Measurements from ENCODE around the gene PCGF5. TPM values are rescaled to one million over a fixed set of nuclear protein-coding genes. Genes with fewer than 3 reads are reported as not detected.
"Not testable (repeated sequence)": the region's sequence is repeated elsewhere in the genome, so short reads cannot be mapped to it uniquely, and the experiment has no call there.

PCGF5 gene
- total and polyA plus RNA-seq, 2 experiments from 2014 or later: 7.7 to 8.7 TPM

DNA sequence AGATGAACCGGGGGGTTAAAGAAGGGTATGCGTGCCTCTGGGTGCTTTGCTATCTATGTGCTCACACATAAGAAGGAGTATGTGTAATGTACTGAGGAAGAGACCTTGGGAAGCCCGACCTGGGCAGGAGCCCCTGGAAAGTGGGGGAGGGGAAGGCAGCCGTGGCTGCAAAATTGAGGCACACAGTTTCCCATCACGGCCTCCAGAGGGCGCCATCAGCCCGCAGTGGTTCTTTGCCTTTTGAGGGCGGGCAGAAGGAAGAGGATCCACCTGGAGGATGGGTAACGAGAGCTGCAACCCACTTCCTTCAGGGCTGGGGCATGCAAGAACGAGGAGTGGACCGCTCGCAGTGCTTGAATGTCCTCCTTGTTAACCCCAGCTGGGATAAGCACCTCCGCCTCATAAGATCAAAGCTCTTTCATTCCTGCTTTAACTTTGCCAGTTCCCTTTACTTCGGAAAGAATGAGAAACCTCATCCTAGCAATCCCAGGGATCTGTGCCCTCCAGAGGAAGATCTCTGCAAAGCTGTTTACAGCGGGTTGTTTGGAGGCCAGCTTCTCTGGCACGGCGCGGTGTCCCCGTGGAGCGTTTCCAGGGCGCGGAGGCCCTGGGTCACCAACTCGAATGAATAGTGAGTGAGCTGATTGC, 77.9 kb downstream of the PCGF5 start (continued):
- TF ChIP-seq, protein P1, sequence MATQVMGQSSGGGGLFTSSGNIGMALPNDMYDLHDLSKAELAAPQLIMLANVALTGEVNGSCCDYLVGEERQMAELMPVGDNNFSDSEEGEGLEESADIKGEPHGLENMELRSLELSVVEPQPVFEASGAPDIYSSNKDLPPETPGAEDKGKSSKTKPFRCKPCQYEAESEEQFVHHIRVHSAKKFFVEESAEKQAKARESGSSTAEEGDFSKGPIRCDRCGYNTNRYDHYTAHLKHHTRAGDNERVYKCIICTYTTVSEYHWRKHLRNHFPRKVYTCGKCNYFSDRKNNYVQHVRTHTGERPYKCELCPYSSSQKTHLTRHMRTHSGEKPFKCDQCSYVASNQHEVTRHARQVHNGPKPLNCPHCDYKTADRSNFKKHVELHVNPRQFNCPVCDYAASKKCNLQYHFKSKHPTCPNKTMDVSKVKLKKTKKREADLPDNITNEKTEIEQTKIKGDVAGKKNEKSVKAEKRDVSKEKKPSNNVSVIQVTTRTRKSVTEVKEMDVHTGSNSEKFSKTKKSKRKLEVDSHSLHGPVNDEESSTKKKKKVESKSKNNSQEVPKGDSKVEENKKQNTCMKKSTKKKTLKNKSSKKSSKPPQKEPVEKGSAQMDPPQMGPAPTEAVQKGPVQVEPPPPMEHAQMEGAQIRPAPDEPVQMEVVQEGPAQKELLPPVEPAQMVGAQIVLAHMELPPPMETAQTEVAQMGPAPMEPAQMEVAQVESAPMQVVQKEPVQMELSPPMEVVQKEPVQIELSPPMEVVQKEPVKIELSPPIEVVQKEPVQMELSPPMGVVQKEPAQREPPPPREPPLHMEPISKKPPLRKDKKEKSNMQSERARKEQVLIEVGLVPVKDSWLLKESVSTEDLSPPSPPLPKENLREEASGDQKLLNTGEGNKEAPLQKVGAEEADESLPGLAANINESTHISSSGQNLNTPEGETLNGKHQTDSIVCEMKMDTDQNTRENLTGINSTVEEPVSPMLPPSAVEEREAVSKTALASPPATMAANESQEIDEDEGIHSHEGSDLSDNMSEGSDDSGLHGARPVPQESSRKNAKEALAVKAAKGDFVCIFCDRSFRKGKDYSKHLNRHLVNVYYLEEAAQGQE (IDR thresholded peaks at IDR 0.05; ENCODE audit: unreplicated experiment): no peak
- TF ChIP-seq, protein P2, sequence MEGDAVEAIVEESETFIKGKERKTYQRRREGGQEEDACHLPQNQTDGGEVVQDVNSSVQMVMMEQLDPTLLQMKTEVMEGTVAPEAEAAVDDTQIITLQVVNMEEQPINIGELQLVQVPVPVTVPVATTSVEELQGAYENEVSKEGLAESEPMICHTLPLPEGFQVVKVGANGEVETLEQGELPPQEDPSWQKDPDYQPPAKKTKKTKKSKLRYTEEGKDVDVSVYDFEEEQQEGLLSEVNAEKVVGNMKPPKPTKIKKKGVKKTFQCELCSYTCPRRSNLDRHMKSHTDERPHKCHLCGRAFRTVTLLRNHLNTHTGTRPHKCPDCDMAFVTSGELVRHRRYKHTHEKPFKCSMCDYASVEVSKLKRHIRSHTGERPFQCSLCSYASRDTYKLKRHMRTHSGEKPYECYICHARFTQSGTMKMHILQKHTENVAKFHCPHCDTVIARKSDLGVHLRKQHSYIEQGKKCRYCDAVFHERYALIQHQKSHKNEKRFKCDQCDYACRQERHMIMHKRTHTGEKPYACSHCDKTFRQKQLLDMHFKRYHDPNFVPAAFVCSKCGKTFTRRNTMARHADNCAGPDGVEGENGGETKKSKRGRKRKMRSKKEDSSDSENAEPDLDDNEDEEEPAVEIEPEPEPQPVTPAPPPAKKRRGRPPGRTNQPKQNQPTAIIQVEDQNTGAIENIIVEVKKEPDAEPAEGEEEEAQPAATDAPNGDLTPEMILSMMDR (conservative IDR thresholded peaks at IDR 0.05; ENCODE audit: low read depth in 2 of 2): peak; percentile 79 to 99

DNA sequence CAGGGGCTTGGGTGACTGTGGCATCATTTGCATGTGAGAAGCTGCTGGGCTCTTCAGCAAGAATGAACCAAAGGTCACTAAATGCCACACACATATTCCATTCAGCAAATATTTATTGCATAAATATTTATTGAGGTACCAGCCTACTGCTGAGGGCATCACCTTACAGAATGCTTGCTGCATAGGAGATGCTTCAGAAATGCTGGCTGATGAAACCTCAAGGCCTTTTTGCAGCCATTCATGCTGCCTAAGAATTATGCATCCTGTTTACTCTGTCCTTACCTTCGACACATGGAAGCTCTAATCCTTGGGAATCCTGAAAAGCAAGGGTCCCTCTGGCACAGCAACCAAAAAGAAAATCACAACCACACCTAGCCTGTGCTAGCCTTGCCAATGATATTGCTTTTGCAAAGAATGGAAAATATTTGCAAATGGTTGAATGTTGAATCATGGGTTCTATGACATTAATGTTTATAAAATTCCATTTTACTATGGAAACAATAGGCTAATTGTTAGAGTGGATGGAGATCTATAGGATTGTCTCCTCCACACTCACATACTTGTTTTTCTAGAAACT, 79.6 kb downstream of the PCGF5 start:
- peaks cover 10% of the 10 kb centered on the region for H3K4me1 Mint-ChIP-seq
- TF ChIP-seq STAT1 (IDR thresholded peaks at IDR 0.05; ENCODE audit: unreplicated experiment) (no peak), CREB1 (CRISPR knock-in tag; IDR thresholded peaks at IDR 0.05; ENCODE audit: low read depth) (no peak), ZNF114 (CRISPR knock-in tag; IDR thresholded peaks at IDR 0.05) (no peak), POLR2AphosphoS5 (IDR thresholded peaks at IDR 0.05; ENCODE audit: low read depth) (no peak)
- TF ChIP-seq, protein P3, sequence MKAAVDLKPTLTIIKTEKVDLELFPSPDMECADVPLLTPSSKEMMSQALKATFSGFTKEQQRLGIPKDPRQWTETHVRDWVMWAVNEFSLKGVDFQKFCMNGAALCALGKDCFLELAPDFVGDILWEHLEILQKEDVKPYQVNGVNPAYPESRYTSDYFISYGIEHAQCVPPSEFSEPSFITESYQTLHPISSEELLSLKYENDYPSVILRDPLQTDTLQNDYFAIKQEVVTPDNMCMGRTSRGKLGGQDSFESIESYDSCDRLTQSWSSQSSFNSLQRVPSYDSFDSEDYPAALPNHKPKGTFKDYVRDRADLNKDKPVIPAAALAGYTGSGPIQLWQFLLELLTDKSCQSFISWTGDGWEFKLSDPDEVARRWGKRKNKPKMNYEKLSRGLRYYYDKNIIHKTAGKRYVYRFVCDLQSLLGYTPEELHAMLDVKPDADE (IDR thresholded peaks at IDR 0.05): no peak
- TF ChIP-seq, protein P2 (conservative IDR thresholded peaks at IDR 0.05; ENCODE audit: low read depth in 2 of 2): no peak
- TF ChIP-seq, protein P1 (IDR thresholded peaks at IDR 0.05; ENCODE audit: unreplicated experiment): no peak
- no peaks in the 10 kb centered on the region for H3K36me3 ChIP-seq (ENCODE audit: insufficient read depth)
- no peak overlapping the region for H3K27ac Mint-ChIP-seq
- H3K4me3 ChIP-seq: no peak overlapping the region
- no peaks in the 10 kb centered on the region for H3K79me2 ChIP-seq (replicated peaks; ENCODE audit: insufficient read depth)
- no peaks in the 10 kb centered on the region for H3K9me2 ChIP-seq (ENCODE audit: insufficient read depth)
- H3K27me3 Mint-ChIP-seq (ENCODE audit: insufficient read depth, low read depth, poor library complexity): no peaks in the 10 kb centered on the region
- no peaks in the 10 kb centered on the region for H3K9me3 Mint-ChIP-seq
- ATAC-seq: no peak
- H3K27me3 ChIP-seq (ENCODE audit: insufficient read depth): 0 out of 2 replicates have a peak, but pooled peaks cover 4% of the 10 kb centered on the region
- H3F3A ChIP-seq (replicated peaks; ENCODE audit: low read depth): no peaks in the 10 kb centered on the region
- no peak overlapping the region for H3K4me2 ChIP-seq
- H3K27ac ChIP-seq (ENCODE audit: low read depth): no peak overlapping the region
- no peak overlapping the region for H2AFZ ChIP-seq
- no peaks in the 10 kb centered on the region for H4K20me1 ChIP-seq (replicated peaks; ENCODE audit: insufficient read depth)
- no peak for DNase-seq (ENCODE audit: low spot score)
- peaks cover 11% of the 10 kb centered on the region; the same call in 1 of the 2 replicates for H3K4me1 ChIP-seq (ENCODE audit: insufficient read depth)
- H3K36me3 Mint-ChIP-seq (ENCODE audit: low read depth): no peaks in the 10 kb centered on the region
- H3K4me3 Mint-ChIP-seq: no peak overlapping the region

DNA sequence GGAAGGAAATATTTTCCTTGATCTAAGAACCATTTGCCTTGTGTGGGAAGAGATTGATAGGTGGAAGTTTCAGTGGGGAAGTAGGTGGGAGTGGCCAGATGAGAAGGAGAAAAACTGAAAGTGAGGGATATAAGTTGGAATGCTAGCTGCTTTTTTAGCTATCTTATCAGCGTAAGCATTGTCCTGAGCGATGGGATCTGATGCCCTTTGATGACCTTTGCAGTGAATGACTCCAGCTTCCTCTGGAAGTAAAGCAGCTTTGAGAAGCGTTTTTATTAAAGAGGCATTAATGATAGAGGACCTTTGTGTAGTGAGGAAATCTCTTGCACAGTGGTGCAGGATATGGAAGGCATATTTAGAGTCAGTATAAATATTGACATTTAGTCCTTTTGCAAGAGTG, 82.5 kb downstream of the PCGF5 start:
- H3K4me3 Mint-ChIP-seq; H3K27me3 Mint-ChIP-seq (ENCODE audit: insufficient read depth, low read depth, poor library complexity); H4K20me1 ChIP-seq (replicated peaks; ENCODE audit: insufficient read depth); DNase-seq (ENCODE audit: low spot score); H3K9me2 ChIP-seq (ENCODE audit: insufficient read depth); H3K36me3 ChIP-seq (ENCODE audit: insufficient read depth); H3K4me2 ChIP-seq; H3K27me3 ChIP-seq (ENCODE audit: insufficient read depth); H3F3A ChIP-seq (replicated peaks; ENCODE audit: low read depth); H2AFZ ChIP-seq; H3K4me3 ChIP-seq; H3K9me3 Mint-ChIP-seq; ATAC-seq; H3K79me2 ChIP-seq (replicated peaks; ENCODE audit: insufficient read depth); H3K27ac ChIP-seq (ENCODE audit: low read depth); H3K36me3 Mint-ChIP-seq (ENCODE audit: low read depth); H3K4me1 Mint-ChIP-seq; H3K27ac Mint-ChIP-seq: not testable (repeated sequence)
- peaks cover 11% of the 10 kb centered on the region; the same call in 1 of the 2 replicates for H3K4me1 ChIP-seq (ENCODE audit: insufficient read depth)

All from GM23338 (cell line).